Loucy (cell line): ENCODE data around the gene TCN2.

Experiments used
- H2AFZ ChIP-seq: fragments of 200-600 bp; sonication (generic); 2 replicates; pipeline ENCODE4 v1.6.0; 2016; ENCODE audit warnings: antibody characterized with exemption, mild to moderate bottlenecking, low read length, moderate library complexity
- H3F3A ChIP-seq: fragments of 200-600 bp; 2 replicates; pipeline ENCODE4 v1.6.0; 2016; ENCODE audit warnings: antibody characterized with exemption, low read depth, mild to moderate bottlenecking
- H3K27me3 ChIP-seq: fragments of 200-600 bp; sonication (generic); 2 replicates; pipeline ENCODE4 v1.6.1; 2014; ENCODE audit warnings: low read length, mild to moderate bottlenecking; ENCODE audit not compliant: insufficient read depth, poor library complexity, severe bottlenecking
- H3K36me3 ChIP-seq: fragments of 200-600 bp; sonication (generic); 2 replicates; pipeline ENCODE4 v1.6.1; 2016; ENCODE audit warnings: low read length; ENCODE audit not compliant: insufficient read depth
- H3K4me1 ChIP-seq: fragments of 200-600 bp; sonication (generic); 2 replicates; pipeline ENCODE4 v1.5.1; 2014; ENCODE audit warnings: low read length, mild to moderate bottlenecking; ENCODE audit not compliant: insufficient read depth, poor library complexity, severe bottlenecking
- H3K4me2 ChIP-seq: fragments of 200-600 bp; sonication (generic); 2 replicates; pipeline ENCODE4 v1.6.0; 2014; ENCODE audit warnings: antibody characterized with exemption, low read length, low read depth, mild to moderate bottlenecking; ENCODE audit not compliant: poor library complexity, severe bottlenecking
- H3K4me3 ChIP-seq: fragments of 200-600 bp; sonication (generic); 2 replicates; pipeline ENCODE4 v1.5.1; 2014; ENCODE audit warnings: low read length, mild to moderate bottlenecking, mixed read lengths; ENCODE audit not compliant: poor library complexity, severe bottlenecking
- H3K79me2 ChIP-seq: fragments of 200-600 bp; sonication (generic); 2 replicates; pipeline ENCODE4 v1.6.1; 2014; ENCODE audit warnings: low read length; ENCODE audit not compliant: insufficient read depth
- H3K9ac ChIP-seq: fragments of 200-600 bp; sonication (generic); 2 replicates; pipeline ENCODE4 v1.6.0; 2014; ENCODE audit warnings: mild to moderate bottlenecking, low read depth, low read length, moderate library complexity; ENCODE audit not compliant: poor library complexity, severe bottlenecking
- H3K9me2 ChIP-seq: fragments of 200-600 bp; sonication (generic); replicated peaks from 2 replicates; pipeline ENCODE4 v1.6.1; 2016; ENCODE audit warnings: low read depth, low read length, mixed read lengths
- H3K9me3 ChIP-seq: fragments of 200-600 bp; sonication (generic); 2 replicates; pipeline ENCODE4 v1.6.1; 2014; ENCODE audit warnings: mild to moderate bottlenecking, antibody characterized with exemption, low read length, low read depth; ENCODE audit not compliant: insufficient read depth
- H4K20me1 ChIP-seq: fragments of 200-600 bp; sonication (generic); 2 replicates; pipeline ENCODE4 v1.6.0; 2014; ENCODE audit warnings: antibody characterized with exemption, low read length, mild to moderate bottlenecking; ENCODE audit not compliant: insufficient read depth, poor library complexity, severe bottlenecking
- CTCF ChIP-seq: fragments of 200-600 bp; sonication (generic); conservative IDR thresholded peaks from 2 replicates; pipeline ENCODE4 v1.5.1; 2014; ENCODE audit warnings: mild to moderate bottlenecking, antibody characterized with exemption, low read length
- EZH2phosphoT487 ChIP-seq: fragments of 200-600 bp; IDR thresholded peaks from 2 replicates; pipeline ENCODE4 v1.6.1; 2018; ENCODE audit warnings: antibody characterized with exemption, mild to moderate bottlenecking, moderate library complexity, borderline replicate concordance

The TCN2 gene

DNA sequence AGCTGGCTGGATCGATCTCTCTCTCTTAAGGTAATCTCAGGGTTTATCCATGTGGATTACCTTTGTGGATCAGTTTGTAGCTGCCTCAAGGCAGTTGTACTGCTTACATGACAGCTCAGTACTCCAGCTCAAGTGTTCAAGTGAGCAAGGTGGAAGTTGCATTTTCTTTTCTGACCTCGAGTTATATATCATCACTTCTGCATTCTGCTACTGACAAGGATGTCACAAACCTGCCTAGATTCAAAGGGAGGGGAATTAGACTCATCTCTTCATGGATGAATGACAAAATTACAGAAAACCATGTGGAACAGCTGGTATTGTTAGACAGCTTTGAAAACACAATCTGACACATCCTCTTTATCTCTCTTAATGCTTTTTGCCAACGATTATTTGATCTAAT lies 6.1 kb upstream of the TCN2 start:
- Histone ChIP-seq H3K4me3 (no peak overlapping the region), H3K27me3 (no peaks in the 10 kb centered on the region), H3K9ac (no peak overlapping the region), H3K36me3 (no peaks in the 10 kb centered on the region), H3K4me2 (no peak overlapping the region), H2AFZ (no peak overlapping the region), H3K4me1 (peaks cover 6% of the 10 kb centered on the region), H4K20me1 (no peaks in the 10 kb centered on the region), H3K9me2 (no peaks in the 10 kb centered on the region), H3F3A (0 out of 2 replicates have a peak, but pooled peaks cover 4% of the 10 kb centered on the region), H3K79me2 (no peaks in the 10 kb centered on the region), H3K9me3 (no peaks in the 10 kb centered on the region)
- TF ChIP-seq EZH2phosphoT487 = no peak
- TF ChIP-seq CTCF = no peak

DNA sequence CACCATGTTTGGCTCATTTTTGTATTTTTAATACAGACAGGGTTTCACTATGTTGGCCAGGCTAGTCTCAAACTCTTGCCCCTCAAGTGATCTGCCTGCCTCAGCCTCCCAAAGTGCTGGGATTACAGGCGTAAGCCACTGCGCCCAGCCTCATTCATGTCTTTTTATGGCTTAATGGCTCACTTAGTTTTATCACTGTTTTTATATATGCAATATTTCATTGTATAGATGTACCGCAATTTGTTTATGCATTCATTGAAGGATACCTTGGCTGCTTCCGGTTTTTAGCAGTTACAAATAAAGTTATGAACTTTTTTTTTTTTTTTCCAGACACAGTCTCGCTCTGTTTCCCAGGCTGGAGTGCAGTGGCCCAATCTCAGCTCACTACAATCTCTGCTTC lies 5.5 kb upstream of the TCN2 start:
- Histone ChIP-seq H4K20me1 (no peaks in the 10 kb centered on the region), H3K36me3 (no peaks in the 10 kb centered on the region), H3K27me3 (no peaks in the 10 kb centered on the region), H3F3A (0 out of 2 replicates have a peak, but pooled peaks cover 4% of the 10 kb centered on the region), H3K4me1 (peaks cover 9% of the 10 kb centered on the region), H3K4me2 (no peak overlapping the region), H3K4me3 (no peak overlapping the region), H3K79me2 (no peaks in the 10 kb centered on the region), H3K9me2 (no peaks in the 10 kb centered on the region), H3K9ac (no peak overlapping the region), H2AFZ (no peak overlapping the region), H3K9me3 (no peaks in the 10 kb centered on the region)
- TF ChIP-seq EZH2phosphoT487 (no peak), CTCF (no peak)

DNA sequence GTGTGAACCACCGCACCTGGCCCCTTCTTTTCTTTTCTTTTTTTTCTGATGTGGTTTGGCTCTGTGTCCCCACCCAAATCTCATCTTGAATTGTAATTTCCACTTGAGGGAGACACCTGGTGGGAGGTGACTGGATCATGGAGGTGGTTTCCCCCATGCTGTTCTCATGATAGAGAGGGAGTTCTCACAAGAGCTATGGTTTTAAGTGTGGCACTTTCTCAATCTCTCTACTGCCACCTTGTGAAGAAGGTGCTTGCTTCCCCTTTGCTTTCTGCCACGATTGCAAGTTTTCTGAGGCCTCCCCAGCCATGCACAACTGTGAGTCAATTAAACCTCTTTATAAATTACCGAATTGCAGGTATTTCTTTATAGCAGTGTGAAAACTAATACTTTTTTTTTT lies 4.9 kb upstream of the TCN2 start:
- Histone ChIP-seq H3K36me3 (no peaks in the 10 kb centered on the region), H2AFZ (no peak overlapping the region), H3K9me3 (no peaks in the 10 kb centered on the region), H3K9me2 (no peaks in the 10 kb centered on the region), H4K20me1 (no peaks in the 10 kb centered on the region), H3K9ac (no peak overlapping the region), H3K27me3 (no peaks in the 10 kb centered on the region), H3K79me2 (no peaks in the 10 kb centered on the region), H3K4me2 (no peak overlapping the region), H3K4me1 (peaks cover 9% of the 10 kb centered on the region), H3K4me3 (no peak overlapping the region), H3F3A (0 out of 2 replicates have a peak, but pooled peaks cover 4% of the 10 kb centered on the region)
- TF ChIP-seq EZH2phosphoT487 (no peak), CTCF (peak; percentile 55)
